ENCODE measurements around the gene SPG21. TPM values are rescaled to one million over a fixed set of nuclear protein-coding genes. Genes with fewer than 3 reads are reported as not detected.

Gene SPG21
- total RNA-seq, 1 experiment from 2014 or later: 89.1 TPM

GRCh38 chr15:64921711-64922110, 68.0 kb downstream of the SPG21 start:
- intact Hi-C loops (cut with micrococcal nuclease; ENCODE audit: unreplicated experiment): no loop called here
- Histone ChIP-seq H3K27me3 (replicated peaks; ENCODE audit: insufficient read depth, low read depth, low read length, poor library complexity) (no peaks in the 10 kb centered on the region), H3K9me3 (ENCODE audit: low read depth, low read length, poor library complexity, severe bottlenecking) (no peaks in the 10 kb centered on the region), H3K4me1 (ENCODE audit: insufficient read depth, low read length, poor library complexity, severe bottlenecking) (no peaks in the 10 kb centered on the region), H3K4me3 (ENCODE audit: low read depth, low read length, poor library complexity, severe bottlenecking) (no peak overlapping the region), H3K27ac (ENCODE audit: low read depth, low read length, poor library complexity, severe bottlenecking) (no peak overlapping the region), H3K36me3 (ENCODE audit: insufficient read depth, low read length, poor library complexity, severe bottlenecking) (no peaks in the 10 kb centered on the region)
- CTCF ChIA-PET: interaction anchor here (1.0 kb wide), 1 partner anchor 90 kb away, joined by 3 read pairs; no protein-coding TSS in a partner anchor
- TF ChIP-seq CTCF (conservative IDR thresholded peaks at IDR 0.05; ENCODE audit: low read depth, low read length) (no peak), EZH2 (IDR thresholded peaks at IDR 0.05; ENCODE audit: borderline replicate concordance, low read depth, low read length, poor library complexity, severe bottlenecking) (no peak)
- POLR2A ChIA-PET (ENCODE audit: low non-redundant PET): no interaction called here
- no TSS peak for BruUV-seq (replicated peaks)
- no peak for DNase-seq (ENCODE audit: low spot score)

- Histone ChIP-seq H3K36me3 (ENCODE audit: insufficient read depth, low read length, poor library complexity, severe bottlenecking) (no peaks in the 10 kb centered on the region), H3K27ac (ENCODE audit: low read depth, low read length, poor library complexity, severe bottlenecking) (no peak overlapping the region), H3K4me3 (ENCODE audit: low read depth, low read length, poor library complexity, severe bottlenecking) (no peak overlapping the region), H3K27me3 (replicated peaks; ENCODE audit: insufficient read depth, low read depth, low read length, poor library complexity) (no peaks in the 10 kb centered on the region), H3K9me3 (ENCODE audit: low read depth, low read length, poor library complexity, severe bottlenecking) (no peaks in the 10 kb centered on the region), H3K4me1 (ENCODE audit: insufficient read depth, low read length, poor library complexity, severe bottlenecking) (no peaks in the 10 kb centered on the region)
- intact Hi-C loops (cut with micrococcal nuclease; ENCODE audit: unreplicated experiment): no loop called here
- no peak for TF ChIP-seq EZH2 (IDR thresholded peaks at IDR 0.05; ENCODE audit: borderline replicate concordance, low read depth, low read length, poor library complexity, severe bottlenecking)
- TF ChIP-seq CTCF (conservative IDR thresholded peaks at IDR 0.05; ENCODE audit: low read depth, low read length): no peak
- CTCF ChIA-PET: no interaction called here
- DNase-seq (ENCODE audit: low spot score): no peak
- no TSS peak for BruUV-seq (replicated peaks)
- POLR2A ChIA-PET (ENCODE audit: low non-redundant PET): no interaction called here
These were observed 70.0 kb downstream of the SPG21 start for GRCh38 chr15:64919721-64920120.

GRCh38 chr15:64917211-64917610, 72.5 kb downstream of the SPG21 start:
- Histone ChIP-seq H3K27me3 (replicated peaks; ENCODE audit: insufficient read depth, low read depth, low read length, poor library complexity) (no peaks in the 10 kb centered on the region), H3K9me3 (ENCODE audit: low read depth, low read length, poor library complexity, severe bottlenecking) (no peaks in the 10 kb centered on the region), H3K4me3 (ENCODE audit: low read depth, low read length, poor library complexity, severe bottlenecking) (no peak overlapping the region), H3K4me1 (ENCODE audit: insufficient read depth, low read length, poor library complexity, severe bottlenecking) (no peaks in the 10 kb centered on the region), H3K27ac (ENCODE audit: low read depth, low read length, poor library complexity, severe bottlenecking) (no peak overlapping the region), H3K36me3 (ENCODE audit: insufficient read depth, low read length, poor library complexity, severe bottlenecking) (no peaks in the 10 kb centered on the region)
- DNase-seq (ENCODE audit: low spot score): no peak
- no peak for TF ChIP-seq EZH2 (IDR thresholded peaks at IDR 0.05; ENCODE audit: borderline replicate concordance, low read depth, low read length, poor library complexity, severe bottlenecking)
- no peak for TF ChIP-seq CTCF (conservative IDR thresholded peaks at IDR 0.05; ENCODE audit: low read depth, low read length)
- no TSS peak for BruUV-seq (replicated peaks)
- ChIA-PET CTCF (no interaction called here), POLR2A (ENCODE audit: low non-redundant PET) (no interaction called here)
- intact Hi-C loops (cut with micrococcal nuclease; ENCODE audit: unreplicated experiment): no loop called here
